NCI-H1417 (cell line): ENCODE measurements around the gene ZNF747.
"Not testable (repeated sequence)": the region's sequence is repeated elsewhere in the genome, so short reads cannot be mapped to it uniquely, and the experiment has no call there.

ENCODE experiments used
- DNase-seq, 3 experiments: peaks; one replicate each; lab custom pipeline; 2025; lab: John Stamatoyannopoulos, UW

Gene ZNF747

DNA sequence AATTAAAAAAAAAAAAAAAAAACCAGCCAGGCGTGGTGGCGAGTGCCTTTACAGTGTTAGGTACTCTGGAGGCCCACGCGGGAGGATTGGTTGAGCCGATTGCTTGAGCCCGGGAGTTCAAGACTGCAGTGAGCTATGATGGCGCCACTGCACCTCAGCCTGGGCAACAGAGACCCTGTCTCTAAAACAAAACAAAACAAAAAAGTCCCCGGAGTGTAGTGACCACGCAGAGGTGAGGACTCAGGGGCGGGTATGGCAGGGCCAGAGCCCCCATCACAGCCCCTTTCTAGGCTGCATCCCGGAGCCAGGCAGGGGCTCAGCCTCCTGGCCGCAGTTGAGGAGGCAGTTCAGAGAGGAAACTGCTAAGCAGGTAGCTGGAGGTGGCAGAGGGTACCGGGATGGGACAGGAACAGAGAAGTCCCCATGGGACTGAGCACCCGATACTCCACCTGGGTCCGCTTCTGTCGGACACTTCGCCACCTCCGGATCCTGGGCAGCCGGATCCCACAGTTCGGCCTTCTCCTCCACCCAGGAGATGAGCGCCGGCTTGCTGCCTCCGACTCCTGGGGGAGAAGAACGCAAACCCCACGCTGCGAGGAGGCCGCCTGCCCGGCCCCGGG, 800 bp downstream of the ZNF747 start:
- DNase-seq, result peak in 1 of 3 experiments; percentile 33

DNA sequence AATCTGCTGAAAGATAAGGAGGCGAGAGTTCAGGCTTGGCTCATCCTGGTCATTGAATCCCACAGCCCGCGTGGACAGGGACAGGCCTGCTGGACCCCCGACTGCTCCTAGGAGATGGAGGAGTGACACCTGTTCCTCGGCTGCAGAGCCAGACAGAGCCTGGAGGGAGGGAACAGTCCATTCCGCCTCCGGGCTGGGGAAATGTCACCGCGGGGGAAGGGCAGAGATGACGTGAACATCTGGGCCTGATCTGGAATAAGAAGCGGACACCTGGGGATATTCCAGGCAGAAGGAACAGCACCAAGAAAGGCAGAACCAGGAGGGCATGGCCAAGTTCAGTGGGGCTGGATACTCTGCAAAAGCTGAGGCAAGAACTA, 1.5 kb downstream of the ZNF747 start:
- no peak for DNase-seq

DNA sequence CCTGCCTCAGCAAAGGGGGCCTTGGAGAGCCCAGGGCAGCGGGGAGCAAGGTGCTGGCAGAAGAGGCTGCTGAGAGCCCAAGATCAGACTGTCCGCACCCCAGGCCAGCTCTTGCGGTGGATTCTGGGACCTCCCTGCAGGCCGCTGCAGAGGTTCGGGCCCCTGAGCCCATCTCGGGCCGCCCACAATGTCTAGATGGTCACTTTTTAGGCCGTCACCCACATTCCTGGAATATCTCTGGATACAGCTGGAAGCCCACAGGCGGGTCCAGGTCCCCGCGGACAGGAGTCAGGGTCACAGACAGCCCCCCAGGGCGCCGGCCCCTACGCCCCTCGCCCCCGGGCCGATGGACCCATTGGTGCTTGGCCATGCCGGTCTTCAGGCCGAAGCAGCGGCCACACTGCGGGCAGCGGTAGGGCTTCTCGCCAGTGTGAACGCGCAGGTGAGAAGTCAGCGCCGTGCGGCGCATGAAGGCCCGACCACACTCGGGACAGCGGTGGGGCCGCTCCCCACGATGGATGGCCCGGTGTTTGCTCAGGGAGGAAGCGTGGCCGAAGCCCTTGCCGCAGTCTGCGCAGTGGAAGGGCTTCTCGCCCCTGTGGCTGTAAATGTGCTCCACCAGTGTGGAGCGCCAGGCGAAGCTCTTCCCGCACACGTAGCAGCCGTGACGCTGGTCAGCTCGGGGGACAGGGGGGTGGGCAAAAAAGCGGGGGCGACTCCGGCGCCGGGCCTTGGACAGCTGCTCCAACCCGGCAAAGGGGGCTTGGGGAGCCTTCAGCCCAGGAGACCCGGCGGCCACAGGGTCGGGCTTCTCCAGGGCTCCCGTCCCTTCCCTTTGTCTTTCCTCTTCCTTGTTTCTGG, 2.1 kb downstream of the ZNF747 start:
- no peak for DNase-seq

DNA sequence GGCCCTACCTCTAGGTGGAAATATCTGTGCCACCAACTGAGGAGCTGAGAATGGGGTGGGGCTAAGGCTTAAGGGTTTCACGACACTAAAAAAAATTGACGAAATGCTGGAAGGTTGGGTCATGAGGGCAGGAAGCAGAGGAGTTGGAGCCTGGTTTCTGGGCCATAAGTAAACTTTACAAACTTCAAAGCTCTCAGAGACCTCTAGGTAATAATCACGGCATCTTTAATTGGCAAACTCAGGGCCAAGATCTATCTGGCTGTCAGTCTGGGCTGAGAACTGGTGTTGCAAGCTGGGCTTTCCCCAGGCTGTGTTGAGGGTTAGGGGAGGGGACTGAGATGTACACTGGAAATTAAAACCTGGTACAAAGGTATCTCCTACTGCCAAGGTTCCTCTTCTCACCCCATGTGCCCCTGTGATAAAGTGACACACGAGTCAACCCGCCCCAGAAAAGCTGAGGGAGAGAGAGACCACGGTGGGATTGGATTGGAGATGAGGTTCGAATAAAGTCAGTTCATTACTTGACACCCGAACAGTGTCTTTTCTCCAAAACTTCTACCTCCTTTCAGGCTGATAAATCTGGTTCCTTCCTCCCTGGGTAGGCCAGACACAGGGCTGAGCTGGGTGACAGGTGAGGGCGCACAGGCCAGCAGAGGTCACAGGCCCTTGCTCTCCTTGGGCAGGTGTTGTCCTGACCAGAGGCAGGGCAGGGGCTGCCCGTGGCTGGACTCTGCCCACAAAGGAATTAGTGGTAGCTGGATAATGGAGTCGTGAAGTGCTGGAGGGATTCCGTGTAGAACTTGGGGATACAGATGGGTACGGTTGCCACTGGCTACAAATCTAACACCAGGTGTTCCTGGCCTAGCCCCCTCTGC, 4.3 kb downstream of the ZNF747 start:
- DNase-seq, result no peak

DNA sequence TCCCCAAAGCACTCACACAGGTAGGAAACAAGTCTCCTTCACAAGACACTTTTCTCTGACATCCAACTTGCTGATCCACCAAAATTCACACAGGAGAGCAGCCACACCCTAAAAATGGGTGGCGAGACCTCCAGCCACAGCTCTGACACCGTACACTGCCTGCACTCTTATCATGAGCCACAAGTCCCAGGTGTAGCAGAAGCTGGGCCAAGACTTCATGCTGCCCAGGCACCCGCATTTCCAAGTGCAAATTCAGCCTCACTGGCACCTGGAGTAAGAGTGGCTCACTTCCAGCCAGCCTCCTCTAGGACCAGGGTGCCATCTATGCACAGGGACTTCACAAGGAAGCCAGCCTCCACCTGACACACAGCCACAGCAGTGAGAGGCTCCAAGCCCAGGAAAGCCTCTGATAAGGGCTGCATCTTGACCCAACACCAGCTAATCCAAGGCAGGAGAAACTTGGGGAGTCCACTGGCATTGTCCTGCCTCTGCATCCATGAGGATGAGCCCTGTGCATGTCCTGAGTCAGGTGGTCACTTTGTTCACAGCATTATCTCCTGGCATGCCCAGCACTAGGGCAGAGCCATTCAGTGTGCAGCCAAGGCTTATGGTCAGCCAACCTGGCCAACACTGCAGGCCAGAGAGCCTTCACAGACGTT, 5.7 kb downstream of the ZNF747 start:
- no peak for DNase-seq

DNA sequence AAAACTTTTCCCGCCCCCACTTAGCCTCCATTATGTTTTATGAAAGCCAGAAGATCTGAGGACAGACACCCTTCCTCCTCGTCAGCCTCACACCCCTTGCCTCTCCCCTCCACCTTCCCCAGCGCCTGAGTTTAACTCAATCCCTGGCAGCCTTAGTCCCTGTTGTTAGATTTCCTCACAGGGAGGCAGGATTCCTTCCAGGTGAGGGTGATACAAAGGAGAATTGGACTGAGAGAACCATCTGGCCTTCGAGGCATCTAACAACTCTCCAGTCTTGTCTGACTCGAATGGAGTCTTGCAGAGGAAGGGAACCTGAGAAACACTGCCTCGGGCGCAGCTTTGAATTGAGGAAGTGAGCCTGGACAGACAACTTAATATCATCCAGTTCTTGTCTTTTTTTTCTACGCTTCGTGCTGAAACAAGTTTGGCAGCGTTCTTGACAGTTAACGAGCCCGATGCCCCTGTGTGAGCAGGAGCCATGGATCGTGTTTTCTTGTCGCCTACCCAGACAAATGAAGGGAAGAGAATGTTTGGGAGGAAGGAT, 7.0 kb downstream of the ZNF747 start:
- DNase-seq, result no peak

DNA sequence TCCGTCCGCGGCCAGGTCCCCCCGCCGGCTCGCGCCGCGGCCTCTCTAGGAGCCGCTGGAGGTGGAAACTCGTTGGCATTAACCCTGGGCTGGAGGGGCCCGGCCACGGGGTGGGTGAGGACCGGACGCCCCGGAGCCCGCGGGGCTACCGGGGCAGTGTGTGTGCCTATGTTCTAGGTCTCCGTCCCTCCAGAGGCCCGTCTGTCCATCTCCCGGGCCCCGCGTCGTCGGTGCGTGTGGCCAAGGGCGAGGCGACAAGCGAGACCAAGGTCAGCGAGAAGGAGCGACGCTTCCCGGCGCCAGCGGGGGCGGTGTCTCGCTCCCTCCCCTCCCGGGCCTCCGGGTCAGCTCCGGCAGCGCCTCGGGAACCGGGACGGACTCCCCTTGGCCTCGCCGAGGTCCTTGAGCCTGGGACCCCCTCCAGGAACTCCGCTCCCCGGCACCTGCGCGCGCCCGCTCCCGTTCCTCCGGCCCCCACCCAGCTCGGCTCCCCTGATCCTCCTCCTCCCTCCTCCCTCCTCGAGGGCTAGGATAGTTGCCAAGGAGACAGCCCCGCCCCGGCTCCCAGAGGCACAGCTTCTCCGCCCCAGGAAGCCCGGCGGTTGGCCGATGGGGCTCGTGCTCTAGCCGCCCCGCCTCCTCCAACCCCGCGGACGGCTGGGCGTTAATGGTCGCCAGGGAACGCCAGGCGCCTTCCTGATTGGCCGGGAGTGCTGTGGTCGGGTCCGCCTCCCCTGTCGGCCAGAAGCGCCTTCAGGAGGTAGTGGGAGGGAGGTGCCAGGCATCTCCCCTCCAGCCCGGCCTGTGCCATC, 7.6 kb downstream of the ZNF747 start:
- DNase-seq, result peak; percentile 94 to 99 (median 99)

DNA sequence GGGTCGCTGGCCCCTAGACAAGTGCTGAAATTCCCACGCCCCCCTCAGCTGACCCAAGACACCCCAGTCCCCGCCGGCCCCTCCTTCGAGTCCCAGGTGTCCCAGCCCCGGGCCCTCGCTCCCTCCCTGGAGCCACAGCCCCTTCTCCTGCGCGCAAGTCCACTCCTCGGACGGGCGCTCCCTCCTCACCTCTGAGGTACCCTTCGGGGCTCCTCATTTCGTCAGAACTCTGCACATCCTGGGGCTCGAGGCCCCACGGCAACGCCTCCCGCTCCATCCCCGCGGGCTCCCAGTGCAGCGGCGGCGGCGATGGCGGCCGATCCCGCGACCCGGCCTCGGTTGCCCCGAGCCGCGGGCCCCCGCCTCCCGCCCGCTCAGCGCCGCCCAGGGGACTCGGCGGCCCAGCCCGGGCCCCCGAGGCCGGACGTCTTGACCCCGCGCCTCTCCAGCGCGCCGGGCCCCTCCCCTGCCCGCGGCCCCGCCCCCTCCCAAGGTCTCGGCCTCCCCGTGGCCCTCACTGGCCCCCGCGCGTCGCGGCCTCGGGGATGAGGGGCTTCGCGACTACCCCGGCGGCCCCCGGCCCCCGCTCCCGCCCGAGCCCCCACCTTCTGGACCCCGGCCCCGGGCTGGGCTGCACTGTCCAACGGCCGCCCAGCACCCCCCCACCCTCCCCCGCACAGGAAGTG, 8.4 kb downstream of the ZNF747 start, which contains the start of gene ZNF768:
ZNF768 (minus strand) TSS at position 430 of the 686 bp plus-strand sequence; CDS start at position 277, 153 bp downstream.
- peak in 2 of 3 experiments; percentile 34 to 40 for DNase-seq

DNA sequence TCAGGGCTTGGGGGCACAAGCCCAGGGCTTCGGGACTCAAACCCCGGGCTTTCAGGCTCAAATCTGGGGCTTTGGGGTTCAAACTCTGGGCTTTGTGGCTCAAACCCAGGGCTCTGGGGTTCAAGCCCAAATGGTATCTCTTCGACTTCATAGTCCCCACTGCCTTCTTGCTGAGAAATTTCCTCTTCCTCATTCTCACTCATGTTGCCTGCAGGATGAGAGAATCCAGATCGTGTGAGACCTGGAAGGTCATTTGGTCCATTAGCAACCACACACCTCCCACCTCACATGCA, 8.9 kb downstream of the ZNF747 start:
- peak in 1 of 3 experiments; percentile 24 for DNase-seq

DNA sequence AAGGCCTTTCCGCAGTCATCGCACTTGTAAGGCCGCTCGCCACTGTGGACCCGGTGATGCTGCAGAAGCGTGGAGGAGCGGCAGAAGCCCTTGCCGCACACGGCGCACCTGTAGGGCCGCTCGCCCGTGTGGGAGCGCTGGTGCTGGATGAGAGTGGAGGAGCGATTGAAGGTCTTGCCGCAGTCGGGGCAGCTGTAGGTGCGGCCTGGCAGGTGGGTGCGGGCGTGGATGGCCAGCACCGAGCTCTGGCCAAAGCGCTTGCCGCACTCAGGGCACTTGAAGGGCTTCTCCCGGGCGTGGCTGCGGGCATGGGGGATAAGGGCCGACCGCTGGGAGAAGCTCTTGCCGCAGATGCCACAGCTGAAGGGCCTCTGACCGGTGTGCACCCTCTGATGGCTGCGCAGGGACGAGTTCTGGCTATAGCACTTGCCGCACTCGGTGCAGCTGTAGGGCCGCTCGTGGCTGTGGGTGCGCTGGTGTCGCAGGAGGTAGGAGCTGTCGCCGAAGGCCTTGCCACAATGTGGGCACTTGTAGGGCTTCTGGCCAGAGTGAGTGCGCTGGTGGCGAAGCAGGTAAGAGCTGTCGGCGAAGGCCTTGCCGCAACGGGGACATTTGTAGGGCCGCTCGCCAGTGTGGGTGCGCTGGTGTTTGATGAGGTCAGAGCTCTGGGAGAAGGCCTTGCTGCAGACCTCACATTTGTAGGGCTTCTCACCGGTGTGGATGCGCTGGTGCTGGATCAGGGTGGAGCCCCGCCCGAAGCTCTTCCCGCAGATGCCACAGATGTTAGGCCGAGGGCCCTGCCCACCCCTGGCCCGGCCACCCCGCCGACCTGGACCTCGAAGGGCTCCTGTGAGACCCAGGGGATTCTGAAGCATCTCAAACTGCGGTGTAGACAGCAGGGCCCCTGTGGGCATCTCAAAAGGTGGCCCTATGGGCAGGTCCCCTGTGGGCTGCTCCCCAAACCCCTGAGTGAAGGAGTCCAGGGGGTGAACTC, 9.8 kb downstream of the ZNF747 start:
- no peak for DNase-seq

DNA sequence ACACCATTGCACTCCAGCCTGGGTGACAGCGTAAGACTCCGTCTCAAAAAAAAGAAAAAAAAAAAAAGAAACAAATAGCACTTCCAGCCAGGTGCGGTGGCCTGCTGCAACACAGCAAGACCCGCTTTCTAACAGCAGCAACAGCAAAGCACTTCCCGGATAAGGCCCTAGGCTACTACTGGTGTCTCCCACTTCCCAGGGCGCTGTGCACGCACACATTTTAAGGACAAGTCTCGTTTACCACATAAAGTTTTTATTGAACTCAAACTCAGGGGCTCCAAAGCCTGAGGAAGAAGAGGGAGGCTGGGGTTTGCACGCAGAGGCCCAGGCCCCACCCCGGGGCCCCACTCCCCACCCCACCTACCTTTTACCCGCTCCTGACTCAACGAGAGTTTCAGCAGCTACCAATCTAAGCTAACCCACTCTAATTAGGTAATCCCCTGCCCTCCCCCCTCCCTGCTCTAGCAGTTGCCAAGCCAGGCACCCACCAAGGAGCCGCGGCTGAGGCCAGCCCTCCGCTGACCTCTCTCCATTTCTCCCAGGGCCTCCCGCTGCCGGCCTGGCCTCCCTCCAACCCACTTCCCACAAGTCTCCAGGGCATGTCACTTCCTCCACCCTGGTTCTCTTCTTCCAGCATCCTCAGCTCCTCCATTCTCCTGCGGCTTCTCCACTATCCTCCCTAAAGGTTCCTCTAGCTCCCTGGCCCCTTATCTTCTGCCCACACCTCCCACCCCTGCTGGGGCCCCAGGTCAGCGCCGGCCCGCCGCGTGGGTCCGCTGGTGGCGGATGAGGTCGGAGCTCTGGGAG, 10.7 kb downstream of the ZNF747 start:
- no peak for DNase-seq

DNA sequence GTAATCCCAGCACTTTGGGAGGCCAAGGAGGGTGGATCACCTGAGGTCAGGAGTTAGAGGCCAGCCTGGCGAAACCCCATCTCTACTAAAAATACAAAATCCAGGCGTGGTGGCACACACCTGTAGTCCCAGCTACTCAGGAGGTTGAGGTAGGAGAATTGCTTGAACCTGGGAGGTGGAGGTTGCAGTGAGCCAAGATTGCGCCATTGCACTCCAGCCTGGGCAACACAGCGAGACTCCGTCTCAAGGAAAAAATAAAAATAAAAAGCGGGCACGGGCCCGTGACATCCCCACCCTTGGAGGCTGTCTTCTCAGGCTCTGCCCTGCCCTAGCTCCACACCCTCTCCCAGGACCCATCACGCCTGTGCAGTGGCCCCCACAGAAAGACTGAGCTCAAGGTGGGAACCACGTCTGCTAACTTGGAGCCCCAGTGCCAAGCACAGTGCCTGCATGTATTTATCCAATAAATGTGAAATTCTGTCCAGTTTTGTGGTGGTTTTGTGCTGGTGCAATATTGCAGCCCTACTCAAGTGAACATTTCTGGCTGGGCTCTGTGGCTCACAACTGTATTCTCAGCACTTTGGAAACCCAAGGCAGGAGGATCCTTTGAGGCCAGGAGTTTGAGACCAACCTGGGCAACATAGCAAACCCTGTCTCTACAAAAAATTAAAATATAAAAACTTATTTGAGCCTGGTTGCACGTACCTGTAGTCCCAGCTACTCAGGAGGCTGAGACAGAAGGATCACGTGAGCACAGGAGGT, 11.8 kb downstream of the ZNF747 start:
- not testable (repeated sequence) for DNase-seq

DNA sequence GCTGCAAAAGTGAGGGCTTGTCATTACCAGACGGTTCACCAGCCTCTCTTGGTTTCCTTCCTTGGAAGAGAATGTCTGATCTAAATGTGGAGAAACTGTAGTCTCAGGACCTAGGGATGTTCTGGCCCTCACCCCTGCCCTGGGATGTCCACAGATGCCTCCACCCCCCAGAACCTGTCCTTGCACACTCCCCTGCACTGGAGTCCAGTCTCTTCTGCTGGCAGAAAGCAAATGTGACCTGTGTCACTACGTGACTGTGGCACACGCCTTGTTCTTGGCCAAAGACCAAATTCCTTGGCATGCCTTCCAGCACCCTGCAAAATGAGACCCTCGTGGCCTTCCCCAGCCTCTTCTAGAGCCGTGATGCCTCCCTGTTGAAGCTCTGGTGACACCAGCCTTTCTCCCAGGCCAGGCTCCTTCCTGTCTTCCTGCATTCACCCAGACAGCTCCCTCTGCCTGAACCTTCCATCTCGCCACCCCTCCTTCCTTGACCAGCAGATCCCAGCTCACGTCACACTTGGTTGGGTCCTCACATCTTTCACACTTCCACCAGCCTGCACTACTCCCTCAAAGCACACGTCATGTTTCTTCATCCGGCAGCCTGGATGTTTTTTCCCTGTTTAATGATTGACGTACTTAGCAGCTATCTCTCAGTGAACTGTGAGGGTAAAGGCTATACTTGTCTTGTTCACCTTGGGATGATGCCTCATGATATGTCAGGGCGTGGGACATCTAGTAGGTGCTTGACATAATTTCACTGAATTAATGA, 12.6 kb downstream of the ZNF747 start:
- DNase-seq, result no peak

DNA sequence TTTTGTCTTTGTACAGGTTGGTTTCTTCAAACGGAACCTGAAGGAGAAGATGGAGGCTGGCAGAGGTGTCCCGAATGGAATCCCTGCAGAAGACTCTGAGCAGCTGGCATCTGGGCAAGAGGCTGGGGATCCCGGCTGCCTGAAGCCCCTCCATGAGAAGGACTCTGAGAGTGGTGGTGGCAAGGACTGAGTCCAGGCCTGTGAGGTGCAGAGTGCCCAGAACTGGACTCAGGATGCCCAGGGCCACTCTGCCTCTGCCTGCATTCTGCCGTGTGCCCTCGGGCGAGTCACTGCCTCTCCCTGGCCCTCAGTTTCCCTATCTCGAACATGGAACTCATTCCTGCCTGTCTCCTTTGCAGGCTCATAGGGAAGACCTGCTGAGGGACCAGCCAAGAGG, 13.2 kb downstream of the ZNF747 start:
- no peak for DNase-seq

DNA sequence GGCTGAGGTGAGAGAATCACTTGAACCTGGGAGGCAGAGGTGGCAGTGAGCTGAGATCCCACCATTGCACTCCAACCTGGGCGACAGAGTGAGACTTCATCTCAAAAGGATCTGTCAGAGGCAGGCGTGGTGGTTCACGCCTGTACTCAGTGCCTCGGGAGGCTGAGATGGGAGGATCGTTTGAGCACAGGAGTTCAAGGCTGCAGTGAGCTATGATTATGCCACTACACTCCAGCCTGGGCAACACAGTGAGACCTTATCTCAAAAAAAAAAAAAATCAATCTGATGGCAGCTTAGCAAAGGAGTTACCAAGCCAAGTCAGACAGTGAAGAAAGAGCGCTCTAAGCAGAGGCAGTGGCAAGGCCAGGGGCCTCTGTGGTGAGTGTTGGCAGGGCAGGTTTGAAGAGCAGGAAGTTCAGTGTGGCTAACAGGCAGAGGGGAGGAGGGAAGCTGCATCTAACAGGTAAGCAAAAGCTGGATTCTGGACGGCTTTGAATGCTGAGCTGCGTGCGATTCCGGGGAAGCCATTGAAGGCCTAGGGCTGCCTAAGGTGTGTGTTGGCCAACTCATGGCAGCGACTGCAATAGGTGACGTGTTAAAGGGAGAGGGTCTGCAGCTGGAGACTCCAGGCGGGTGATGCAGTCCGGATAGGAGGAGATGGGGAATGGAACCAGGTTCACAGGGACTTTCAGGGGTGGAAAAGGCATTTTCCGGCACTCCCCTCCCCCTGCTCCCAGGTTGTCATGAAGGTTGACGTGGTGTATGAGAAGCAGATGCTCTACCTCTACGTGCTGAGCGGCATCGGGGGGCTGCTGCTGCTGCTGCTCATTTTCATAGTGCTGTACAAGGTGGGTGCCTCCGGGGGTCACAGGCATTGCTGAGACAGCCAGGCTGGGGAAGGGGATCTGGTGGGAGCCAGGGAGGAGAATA, 15.3 kb downstream of the ZNF747 start:
- DNase-seq, result no peak

DNA sequence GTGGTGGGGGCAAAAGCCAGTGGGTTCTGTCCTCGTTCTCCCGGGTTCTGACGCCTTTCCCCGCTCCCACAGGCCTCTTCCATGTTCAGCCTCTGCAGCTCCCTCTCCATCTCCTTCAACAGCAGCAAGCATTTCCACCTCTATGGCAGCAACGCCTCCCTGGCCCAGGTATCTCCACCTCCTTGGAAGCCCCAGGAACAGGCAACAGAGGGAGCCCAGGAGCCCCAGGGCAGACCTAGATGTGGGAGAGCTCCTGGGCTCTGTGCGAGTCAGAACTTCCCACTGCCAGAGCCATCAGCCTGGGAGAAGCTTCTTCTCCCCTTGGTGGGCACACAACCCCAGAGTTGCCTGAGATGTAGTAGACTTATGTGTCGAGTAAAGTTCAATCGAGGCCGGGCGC, 16.1 kb downstream of the ZNF747 start:
- DNase-seq, result no peak
